ENCODE results near the gene HMGN4. TPM values are rescaled to one million over a fixed set of nuclear protein-coding genes. Genes with fewer than 3 reads are reported as not detected.

The HMGN4 gene
- total RNA-seq, 5 donors from 2014 or later (not counting 1 experiment from before 2014, with no cell fraction given), result 49.2 to 92.5 (median 62.7) TPM

- Mint-ChIP-seq H3K4me3 (peak overlapping the region in 1 of 3 donors; percentile 76), H3K27me3 (peaks cover 0 to 1% of the 10 kb centered on the region in 2 donors), H3K27ac (peak overlapping the region; percentile 41 to 88), H3K4me1 (peaks cover 18 to 21% (median 20%) of the 10 kb centered on the region in 3 donors), H3K36me3 (no peaks in the 10 kb centered on the region), H3K9me3 (no peaks in the 10 kb centered on the region)
- POLR2A ChIA-PET, result interaction anchor here (0.5 to 1.3 kb wide), 7 partner anchors 13 to 1339 kb away, joined by 3 to 13 read pairs (median 3); a partner anchor contains a TSS
- CTCF ChIA-PET, result interaction anchor here (0.5 to 2.3 kb wide), 10 partner anchors 14 to 468 kb away, joined by 3 to 13 read pairs (median 6); partner anchors contain the start of gene HMGN4 (in 1 of the 2)
- DNase-seq (peak in 30 of 35 experiments; percentile 22 to 76 (median 50)), ATAC-seq (replicated peaks in 1 of 4) (peak; percentile 46 to 58 (median 52))
- Histone ChIP-seq H3K27ac (ENCODE audit: low read length) (peak overlapping the region; percentile 41), H3K36me3 (ENCODE audit: control insufficient read depth in 2 of 2, extremely low read depth in 1 of 2, insufficient read depth in 1 of 2, low read length in 1 of 2) (no peaks in the 10 kb centered on the region), H3K9me3 (no peaks in the 10 kb centered on the region), H3K27me3 (replicated peaks in 1 of 2; ENCODE audit: control insufficient read depth in 2 of 2, extremely low read depth in 1 of 2, insufficient read depth in 2 of 2, low read length in 1 of 2) (no peaks in the 10 kb centered on the region), H3K4me3 (ENCODE audit: control insufficient read depth in 1 of 2, extremely low read depth in 1 of 2, low read length in 1 of 2) (peak overlapping the region; percentile 62 to 79), H3K4me1 (ENCODE audit: control insufficient read depth in 1 of 2, extremely low read depth in 1 of 2, insufficient read depth in 2 of 2, low read length in 2 of 2) (peaks cover 23 to 27% of the 10 kb centered on the region in 2 experiments)
- 18% methylated on average over 13 of the region's 27 CpGs for WGBS (ENCODE audit: insufficient coverage)
Measured at GRCh38 chr6:26554697-26555504, 16.7 kb downstream of the HMGN4 start.

- Histone ChIP-seq H3K27ac (ENCODE audit: low read length) (no peak overlapping the region), H3K27me3 (replicated peaks in 1 of 2; ENCODE audit: control insufficient read depth in 2 of 2, extremely low read depth in 1 of 2, insufficient read depth in 2 of 2, low read length in 1 of 2) (no peaks in the 10 kb centered on the region), H3K4me3 (ENCODE audit: control insufficient read depth in 1 of 2, extremely low read depth in 1 of 2, low read length in 1 of 2) (no peak overlapping the region), H3K4me1 (ENCODE audit: control insufficient read depth in 1 of 2, extremely low read depth in 1 of 2, insufficient read depth in 2 of 2, low read length in 2 of 2) (peaks cover 19 to 20% of the 10 kb centered on the region in 2 experiments), H3K9me3 (no peaks in the 10 kb centered on the region), H3K36me3 (ENCODE audit: control insufficient read depth in 2 of 2, extremely low read depth in 1 of 2, insufficient read depth in 1 of 2, low read length in 1 of 2) (no peaks in the 10 kb centered on the region)
- ChIA-PET CTCF (interaction anchor here in 1 of 2 donors (1.2 to 2.3 kb wide), 4 partner anchors 13 to 226 kb away, joined by 3 to 13 read pairs (median 10); partner anchors contain the start of gene HMGN4), POLR2A (interaction anchor here (0.5 to 1.3 kb wide), 3 partner anchors 12 to 1338 kb away, joined by 3 to 13 read pairs (median 4); a partner anchor contains a TSS)
- ATAC-seq (replicated peaks in 1 of 4) (no peak), DNase-seq (peak in 1 of 35 experiments; percentile 30)
- peaks cover 0 to 1% of the 10 kb centered on the region in 2 donors for H3K27me3 Mint-ChIP-seq
- H3K27ac Mint-ChIP-seq, result peak overlapping the region; percentile 41 to 88
- no peaks in the 10 kb centered on the region for H3K9me3 Mint-ChIP-seq
- peak overlapping the region in 1 of 3 donors; percentile 76 for H3K4me3 Mint-ChIP-seq
- WGBS (ENCODE audit: insufficient coverage), result 87% methylated on average over 7 of the region's 19 CpGs
- H3K4me1 Mint-ChIP-seq, result peaks cover 13 to 14% (median 14%) of the 10 kb centered on the region in 3 donors
- no peaks in the 10 kb centered on the region for H3K36me3 Mint-ChIP-seq
Measured at GRCh38 chr6:26555505-26556262, 17.5 kb downstream of the HMGN4 start.

- H3K27ac Mint-ChIP-seq, result peak overlapping the region; percentile 36 to 62
- ATAC-seq (replicated peaks in 1 of 4), result no peak
- 44% methylated on average over 11 of the region's 16 CpGs for WGBS (ENCODE audit: insufficient coverage)
- no peaks in the 10 kb centered on the region for H3K9me3 Mint-ChIP-seq
- POLR2A ChIA-PET, result interaction anchor here in 1 of 2 donors (0.5 to 0.6 kb wide), 2 partner anchors 15 to 459 kb away, joined by 3 to 5 read pairs; no protein-coding TSS in a partner anchor
- H3K4me1 Mint-ChIP-seq, result peaks cover 6 to 11% (median 11%) of the 10 kb centered on the region in 3 donors
- H3K27me3 ChIP-seq (replicated peaks in 1 of 2; ENCODE audit: control insufficient read depth in 2 of 2, extremely low read depth in 1 of 2, insufficient read depth in 2 of 2, low read length in 1 of 2), result no peaks in the 10 kb centered on the region
- H3K9me3 ChIP-seq, result no peaks in the 10 kb centered on the region
- no peak overlapping the region for H3K4me3 Mint-ChIP-seq
- peaks cover 0 to 1% of the 10 kb centered on the region in 2 donors for H3K27me3 Mint-ChIP-seq
- H3K36me3 ChIP-seq (ENCODE audit: control insufficient read depth in 2 of 2, extremely low read depth in 1 of 2, insufficient read depth in 1 of 2, low read length in 1 of 2), result no peaks in the 10 kb centered on the region
- H3K4me3 ChIP-seq (ENCODE audit: control insufficient read depth in 1 of 2, extremely low read depth in 1 of 2, low read length in 1 of 2), result no peak overlapping the region
- H3K4me1 ChIP-seq (ENCODE audit: control insufficient read depth in 1 of 2, extremely low read depth in 1 of 2, insufficient read depth in 2 of 2, low read length in 2 of 2), result peaks cover 17 to 19% of the 10 kb centered on the region in 2 experiments
- peak in 10 of 35 experiments; percentile 19 to 53 (median 26) for DNase-seq
- no peaks in the 10 kb centered on the region for H3K36me3 Mint-ChIP-seq
- CTCF ChIA-PET, result interaction anchor here in 1 of 2 donors (0.7 to 1.8 kb wide), 5 partner anchors 11 to 389 kb away, joined by 3 to 10 read pairs (median 3); no protein-coding TSS in a partner anchor
- H3K27ac ChIP-seq (ENCODE audit: low read length), result no peak overlapping the region
Measured at GRCh38 chr6:26556263-26557070, 18.3 kb downstream of the HMGN4 start.

- Mint-ChIP-seq H3K27me3 (no peaks in the 10 kb centered on the region), H3K27ac (no peak overlapping the region), H3K4me3 (no peak overlapping the region), H3K4me1 (peaks cover 0 to 2% (median 0%) of the 10 kb centered on the region in 3 donors), H3K36me3 (no peaks in the 10 kb centered on the region), H3K9me3 (no peaks in the 10 kb centered on the region)
- Histone ChIP-seq H3K27me3 (replicated peaks in 1 of 2; ENCODE audit: control insufficient read depth in 2 of 2, extremely low read depth in 1 of 2, insufficient read depth in 2 of 2, low read length in 1 of 2) (no peaks in the 10 kb centered on the region), H3K4me3 (ENCODE audit: control insufficient read depth in 1 of 2, extremely low read depth in 1 of 2, low read length in 1 of 2) (no peak overlapping the region), H3K4me1 (ENCODE audit: control insufficient read depth in 1 of 2, extremely low read depth in 1 of 2, insufficient read depth in 2 of 2, low read length in 2 of 2) (no peaks in the 10 kb centered on the region), H3K36me3 (ENCODE audit: control insufficient read depth in 2 of 2, extremely low read depth in 1 of 2, insufficient read depth in 1 of 2, low read length in 1 of 2) (no peaks in the 10 kb centered on the region), H3K9me3 (no peaks in the 10 kb centered on the region), H3K27ac (ENCODE audit: low read length) (no peak overlapping the region)
- ATAC-seq (replicated peaks in 1 of 4) (no peak), DNase-seq (no peak)
- POLR2A ChIA-PET, result no interaction called here
- WGBS (ENCODE audit: insufficient coverage), result 75% methylated on average over 4 of the region's 17 CpGs
- CTCF ChIA-PET, result no interaction called here
Measured at GRCh38 chr6:26561533-26562466, 23.6 kb downstream of the HMGN4 start.

- CTCF ChIA-PET, result interaction anchor here in 1 of 2 donors (0.5 kb wide), 1 partner anchor 22 kb away, joined by 3 read pairs; no protein-coding TSS in a partner anchor
- Histone ChIP-seq H3K4me1 (ENCODE audit: control insufficient read depth in 1 of 2, extremely low read depth in 1 of 2, insufficient read depth in 2 of 2, low read length in 2 of 2) (peaks cover 2 to 3% of the 10 kb centered on the region in 2 experiments), H3K27me3 (replicated peaks in 1 of 2; ENCODE audit: control insufficient read depth in 2 of 2, extremely low read depth in 1 of 2, insufficient read depth in 2 of 2, low read length in 1 of 2) (no peaks in the 10 kb centered on the region), H3K9me3 (no peaks in the 10 kb centered on the region), H3K36me3 (ENCODE audit: control insufficient read depth in 2 of 2, extremely low read depth in 1 of 2, insufficient read depth in 1 of 2, low read length in 1 of 2) (no peaks in the 10 kb centered on the region), H3K4me3 (ENCODE audit: control insufficient read depth in 1 of 2, extremely low read depth in 1 of 2, low read length in 1 of 2) (no peak overlapping the region), H3K27ac (ENCODE audit: low read length) (no peak overlapping the region)
- DNase-seq, result no peak
- peaks cover under 1 to 2% of the 10 kb centered on the region in 2 donors for H3K27me3 Mint-ChIP-seq
- H3K9me3 Mint-ChIP-seq, result no peaks in the 10 kb centered on the region
- peaks cover 1% of the 10 kb centered on the region for H3K36me3 Mint-ChIP-seq
- no peak overlapping the region for H3K4me3 Mint-ChIP-seq
- 86% methylated on average over 3 of the region's 6 CpGs for WGBS (ENCODE audit: insufficient coverage)
- ATAC-seq (replicated peaks in 1 of 4), result no peak
- no peak overlapping the region for H3K27ac Mint-ChIP-seq
- POLR2A ChIA-PET, result interaction anchor here in 1 of 2 donors (0.5 kb wide), 1 partner anchor 15 kb away, joined by 3 read pairs; no protein-coding TSS in a partner anchor
- peaks cover 2 to 7% (median 2%) of the 10 kb centered on the region in 3 donors for H3K4me1 Mint-ChIP-seq
Measured at GRCh38 chr6:26563488-26563887, 25.3 kb downstream of the HMGN4 start.

All from T-cell (primary cell).